Stimulated activated effector memory CD8-positive, alpha-beta T cell treated with anti-CD3 and anti-CD28 coated beads, Interleukin-12 subunit alpha, Interleukin-12 subunit beta, amount 100 ng/mL, for 72 hours (primary cell): Measurements from ENCODE around the gene LHFPL3.

ENCODE experiments used
- ATAC-seq: fragments of 150-1000 bp; cut with Tn5 transposase; 2 replicates; pipeline ENCODE4 v1.10.0; 2021
- DNase-seq, 2 donors: peaks; one replicate each; pipeline ENCODE4 v3.0.0; 2021 to 2022; ENCODE audit warnings: low spot score in 2 of 2
- H3K27ac Mint-ChIP-seq: one replicate; pipeline ENCODE4 v1.8.0; 2022; ENCODE audit warnings: mild to moderate bottlenecking, mixed read lengths
- H3K36me3 Mint-ChIP-seq: one replicate; pipeline ENCODE4 v1.8.0; 2022; ENCODE audit warnings: mild to moderate bottlenecking, mixed read lengths
- H3K4me1 Mint-ChIP-seq: one replicate; pipeline ENCODE4 v1.8.0; 2022; ENCODE audit warnings: mixed read lengths
- H3K4me3 Mint-ChIP-seq: one replicate; pipeline ENCODE4 v1.8.0; 2022; ENCODE audit warnings: mild to moderate bottlenecking, mixed read lengths
- H3K9me3 Mint-ChIP-seq: one replicate; pipeline ENCODE4 v1.8.0; 2022; ENCODE audit warnings: mixed read lengths

Gene LHFPL3

GRCh38 chr7:104414216-104414615, 85.8 kb downstream of the LHFPL3 start:
- Mint-ChIP-seq H3K36me3 (no peaks in the 10 kb centered on the region), H3K9me3 (no peaks in the 10 kb centered on the region), H3K27ac (no peak overlapping the region), H3K4me1 (no peaks in the 10 kb centered on the region), H3K4me3 (no peak overlapping the region)
- no peak for DNase-seq
- no peak for ATAC-seq

GRCh38 chr7:104415700-104416099, 87.3 kb downstream of the LHFPL3 start:
- H3K9me3 Mint-ChIP-seq = no peaks in the 10 kb centered on the region
- no peak overlapping the region for H3K27ac Mint-ChIP-seq
- no peak for ATAC-seq
- no peak for DNase-seq
- no peaks in the 10 kb centered on the region for H3K36me3 Mint-ChIP-seq
- no peak overlapping the region for H3K4me3 Mint-ChIP-seq
- no peaks in the 10 kb centered on the region for H3K4me1 Mint-ChIP-seq

- no peak overlapping the region for H3K4me3 Mint-ChIP-seq
- H3K4me1 Mint-ChIP-seq = no peaks in the 10 kb centered on the region
- no peaks in the 10 kb centered on the region for H3K9me3 Mint-ChIP-seq
- H3K36me3 Mint-ChIP-seq = no peaks in the 10 kb centered on the region
- DNase-seq (no peak), ATAC-seq (no peak)
- no peak overlapping the region for H3K27ac Mint-ChIP-seq
Observed at GRCh38 chr7:104416866-104417393, 88.5 kb downstream of the LHFPL3 start.

GRCh38 chr7:104431930-104432329, 103.5 kb downstream of the LHFPL3 start:
- Mint-ChIP-seq H3K36me3 (no peaks in the 10 kb centered on the region), H3K4me3 (no peak overlapping the region)
- ATAC-seq = no peak

GRCh38 chr7:104434129-104434528, 105.7 kb downstream of the LHFPL3 start:
- Mint-ChIP-seq H3K9me3 (peaks cover 2% of the 10 kb centered on the region), H3K36me3 (no peaks in the 10 kb centered on the region), H3K4me3 (no peak overlapping the region), H3K27ac (no peak overlapping the region), H3K4me1 (no peaks in the 10 kb centered on the region)
- ATAC-seq (no peak), DNase-seq (no peak)

More at GRCh38 chr7:104431930-104432329, 103.5 kb downstream of the LHFPL3 start:
- no peak for DNase-seq
- Mint-ChIP-seq H3K9me3 (peaks cover 2% of the 10 kb centered on the region), H3K4me1 (no peaks in the 10 kb centered on the region), H3K27ac (no peak overlapping the region)

- ATAC-seq (no peak), DNase-seq (no peak)
- Mint-ChIP-seq H3K27ac (no peak overlapping the region), H3K36me3 (no peaks in the 10 kb centered on the region), H3K9me3 (no peaks in the 10 kb centered on the region), H3K4me3 (no peak overlapping the region), H3K4me1 (no peaks in the 10 kb centered on the region)
Observed at GRCh38 chr7:104442481-104442880, 114.1 kb downstream of the LHFPL3 start.

- no peak overlapping the region for H3K27ac Mint-ChIP-seq
- H3K9me3 Mint-ChIP-seq = no peaks in the 10 kb centered on the region
- no peaks in the 10 kb centered on the region for H3K36me3 Mint-ChIP-seq
- no peak for ATAC-seq
- no peak for DNase-seq
- H3K4me1 Mint-ChIP-seq = no peaks in the 10 kb centered on the region
- H3K4me3 Mint-ChIP-seq = no peak overlapping the region
Observed at GRCh38 chr7:104444017-104444416, 115.6 kb downstream of the LHFPL3 start.

- H3K36me3 Mint-ChIP-seq = no peaks in the 10 kb centered on the region
- ATAC-seq (no peak), DNase-seq (no peak)
- no peak overlapping the region for H3K27ac Mint-ChIP-seq
- H3K4me3 Mint-ChIP-seq = no peak overlapping the region
- no peaks in the 10 kb centered on the region for H3K4me1 Mint-ChIP-seq
- no peaks in the 10 kb centered on the region for H3K9me3 Mint-ChIP-seq
Observed at GRCh38 chr7:104445393-104445792, 117.0 kb downstream of the LHFPL3 start.

- no peak overlapping the region for H3K4me3 Mint-ChIP-seq
- ATAC-seq = no peak
- H3K4me1 Mint-ChIP-seq = no peaks in the 10 kb centered on the region
- no peaks in the 10 kb centered on the region for H3K9me3 Mint-ChIP-seq
- no peaks in the 10 kb centered on the region for H3K36me3 Mint-ChIP-seq
- H3K27ac Mint-ChIP-seq = no peak overlapping the region
- no peak for DNase-seq
Observed at GRCh38 chr7:104450861-104451260, 122.5 kb downstream of the LHFPL3 start.

GRCh38 chr7:104453190-104453589, 124.8 kb downstream of the LHFPL3 start:
- H3K27ac Mint-ChIP-seq = no peak overlapping the region
- no peaks in the 10 kb centered on the region for H3K4me1 Mint-ChIP-seq
- H3K4me3 Mint-ChIP-seq = no peak overlapping the region

GRCh38 chr7:104458875-104459274, 130.5 kb downstream of the LHFPL3 start:
- no peaks in the 10 kb centered on the region for H3K4me1 Mint-ChIP-seq
- ATAC-seq = no peak

More at GRCh38 chr7:104453190-104453589, 124.8 kb downstream of the LHFPL3 start:
- ATAC-seq (no peak), DNase-seq (no peak)
- no peaks in the 10 kb centered on the region for H3K9me3 Mint-ChIP-seq
- H3K36me3 Mint-ChIP-seq = no peaks in the 10 kb centered on the region

GRCh38 chr7:104469166-104469820, 140.9 kb downstream of the LHFPL3 start:
- no peaks in the 10 kb centered on the region for H3K36me3 Mint-ChIP-seq
- ATAC-seq = no peak
- no peak for DNase-seq

More at GRCh38 chr7:104458875-104459274, 130.5 kb downstream of the LHFPL3 start:
- Mint-ChIP-seq H3K4me3 (no peak overlapping the region), H3K9me3 (peaks cover 7% of the 10 kb centered on the region), H3K36me3 (no peaks in the 10 kb centered on the region), H3K27ac (no peak overlapping the region)
- no peak for DNase-seq

GRCh38 chr7:104480529-104480928, 152.1 kb downstream of the LHFPL3 start:
- no peak for DNase-seq
- H3K9me3 Mint-ChIP-seq = peaks cover 3% of the 10 kb centered on the region
- no peaks in the 10 kb centered on the region for H3K4me1 Mint-ChIP-seq
- no peak for ATAC-seq
- no peak overlapping the region for H3K4me3 Mint-ChIP-seq
- no peaks in the 10 kb centered on the region for H3K36me3 Mint-ChIP-seq
- no peak overlapping the region for H3K27ac Mint-ChIP-seq

More at GRCh38 chr7:104469166-104469820, 140.9 kb downstream of the LHFPL3 start:
- Mint-ChIP-seq H3K9me3 (peaks cover 3% of the 10 kb centered on the region), H3K27ac (no peak overlapping the region), H3K4me1 (no peaks in the 10 kb centered on the region), H3K4me3 (no peak overlapping the region)

GRCh38 chr7:104482362-104483037, 154.1 kb downstream of the LHFPL3 start:
- H3K4me3 Mint-ChIP-seq = no peak overlapping the region
- peaks cover 3% of the 10 kb centered on the region for H3K9me3 Mint-ChIP-seq
- DNase-seq = no peak
- H3K4me1 Mint-ChIP-seq = no peaks in the 10 kb centered on the region
- H3K27ac Mint-ChIP-seq = no peak overlapping the region
- no peaks in the 10 kb centered on the region for H3K36me3 Mint-ChIP-seq
- ATAC-seq = no peak

- H3K4me1 Mint-ChIP-seq = no peaks in the 10 kb centered on the region
- no peaks in the 10 kb centered on the region for H3K36me3 Mint-ChIP-seq
- no peak overlapping the region for H3K27ac Mint-ChIP-seq
- H3K4me3 Mint-ChIP-seq = no peak overlapping the region
- DNase-seq (no peak), ATAC-seq (no peak)
- H3K9me3 Mint-ChIP-seq = peaks cover 3% of the 10 kb centered on the region
Observed at GRCh38 chr7:104486931-104487330, 158.5 kb downstream of the LHFPL3 start.

- Mint-ChIP-seq H3K4me3 (no peak overlapping the region), H3K27ac (no peak overlapping the region), H3K9me3 (peaks cover 3% of the 10 kb centered on the region), H3K36me3 (no peaks in the 10 kb centered on the region), H3K4me1 (no peaks in the 10 kb centered on the region)
- ATAC-seq (no peak), DNase-seq (no peak)
Observed at GRCh38 chr7:104487642-104488041, 159.2 kb downstream of the LHFPL3 start.
